ENCODE data around the gene CES3. TPM values are rescaled to one million over a fixed set of nuclear protein-coding genes. Genes with fewer than 3 reads are reported as not detected.

Gene CES3
- total and polyA plus RNA-seq, 4 donors, result 0.19 to 28.3 (median 12.5) TPM

- no peak for TF ChIP-seq REST (IDR thresholded peaks at IDR 0.05)
- TF ChIP-seq FOXA1 (IDR thresholded peaks at IDR 0.05), result no peak
- no peak for TF ChIP-seq MAX (IDR thresholded peaks at IDR 0.05)
Measured at GRCh38 chr16:66946974-66947301, 14.1 kb upstream of the CES3 start (continued).

GRCh38 chr16:66947302-66948065 is 13.6 kb upstream of the CES3 start:
- no peaks in the 10 kb centered on the region for H3K27me3 ChIP-seq (ENCODE audit: control insufficient read depth in 4 of 4, insufficient read depth in 4 of 4, low read length in 3 of 4)
- no peaks in the 10 kb centered on the region for H3K9me3 ChIP-seq (ENCODE audit: control insufficient read depth in 4 of 4, low read length in 3 of 4)
- H3K4me1 ChIP-seq (ENCODE audit: control insufficient read depth in 4 of 4, insufficient read depth in 4 of 4, low read length in 3 of 4), result peaks cover 10 to 32% (median 25%) of the 10 kb centered on the region in 4 donors
- TF ChIP-seq TAF1 (conservative IDR thresholded peaks at IDR 0.05) (no peak), HNF4G (IDR thresholded peaks at IDR 0.05) (peak; percentile 29), REST (IDR thresholded peaks at IDR 0.05) (peak; percentile 9), ATF3 (IDR thresholded peaks at IDR 0.05) (no peak), HNF4A (conservative IDR thresholded peaks at IDR 0.05) (peak; percentile 13 to 60), SP1 (IDR thresholded peaks at IDR 0.05) (peak; percentile 49), FOXA1 (IDR thresholded peaks at IDR 0.05) (no peak), JUND (IDR thresholded peaks at IDR 0.05) (no peak), EGR1 (IDR thresholded peaks at IDR 0.05; ENCODE audit: low read depth in 2 of 2) (no peak), YY1 (IDR thresholded peaks at IDR 0.05) (peak; percentile 5), NR2F2 (IDR thresholded peaks at IDR 0.05) (peak; percentile 40), FOXA2 (IDR thresholded peaks at IDR 0.05) (no peak), GABPA (IDR thresholded peaks at IDR 0.05 in 1 of 2, conservative IDR thresholded peaks at IDR 0.05 in 1 of 2) (no peak), MAX (IDR thresholded peaks at IDR 0.05) (no peak), RXRA (IDR thresholded peaks at IDR 0.05) (peak; percentile 41 to 72), CTCF (IDR thresholded peaks at IDR 0.05; ENCODE audit: low read depth, low read length, missing input control) (peak; percentile 94), ZBTB33 (IDR thresholded peaks at IDR 0.05) (no peak), RAD21 (IDR thresholded peaks at IDR 0.05) (peak; percentile 92 to 93)
- H3K27ac ChIP-seq (ENCODE audit: low read depth in 1 of 2, low read length in 2 of 2), result no peak overlapping the region
- H3K4me3 ChIP-seq (ENCODE audit: low read depth in 1 of 3, low read length in 3 of 3), result peak overlapping the region; percentile 35 to 54 (median 46)
- under 1% methylated on average over 22 of the region's 23 CpGs for WGBS
- peak; percentile 82 for DNase-seq (ENCODE audit: low spot score)
- H3K9ac ChIP-seq (ENCODE audit: low read depth in 1 of 2, low read length in 2 of 2), result no peak overlapping the region
- peaks cover 7 to 14% (median 11%) of the 10 kb centered on the region in 4 donors for H3K36me3 ChIP-seq (ENCODE audit: control insufficient read depth in 4 of 4, insufficient read depth in 3 of 4, low read depth in 1 of 4, low read length in 3 of 4)
